GM23248 (cell line): ENCODE results near the gene WDR93. TPM values are rescaled to one million over a fixed set of nuclear protein-coding genes. Genes with fewer than 3 reads are reported as not detected.

Experiments
- DNase-seq: peaks from one replicate; pipeline ENCODE4 v3.0.0-alpha.2; 2015
- H2AFZ ChIP-seq: fragments of 200-600 bp; sonication (generic); 2 replicates; pipeline ENCODE4 v1.6.1; 2016; ENCODE audit warnings: antibody characterized with exemption
- H3F3A ChIP-seq: fragments of 200-600 bp; sonication (generic); 2 replicates; pipeline ENCODE4 v1.6.1; 2016; ENCODE audit warnings: mild to moderate bottlenecking, antibody characterized with exemption, mixed run types; ENCODE audit not compliant: insufficient read depth
- H3K27ac ChIP-seq: fragments of 200-600 bp; sonication (generic); 2 replicates; pipeline ENCODE4 v1.5.1; 2016; ENCODE audit warnings: mild to moderate bottlenecking
- H3K27me3 ChIP-seq: fragments of 200-600 bp; sonication (generic); replicated peaks from 2 replicates; pipeline ENCODE4 v1.6.1; 2016; ENCODE audit warnings: mild to moderate bottlenecking; ENCODE audit not compliant: insufficient read depth
- H3K36me3 ChIP-seq: fragments of 200-600 bp; sonication (generic); 2 replicates; pipeline ENCODE4 v1.6.1; 2016; ENCODE audit warnings: low read depth, mild to moderate bottlenecking
- H3K4me1 ChIP-seq: fragments of 200-600 bp; sonication (generic); 2 replicates; pipeline ENCODE4 v1.6.1; 2016; ENCODE audit warnings: mild to moderate bottlenecking; ENCODE audit not compliant: insufficient read depth
- H3K4me2 ChIP-seq: fragments of 200-600 bp; sonication (generic); one replicate; pipeline ENCODE4 v1.6.1; 2016; ENCODE audit warnings: mild to moderate bottlenecking; ENCODE audit not compliant: unreplicated experiment
- H3K4me3 ChIP-seq: fragments of 200-600 bp; sonication (generic); 2 replicates; pipeline ENCODE4 v1.5.1; 2016; ENCODE audit warnings: mild to moderate bottlenecking
- H3K79me2 ChIP-seq: fragments of 200-600 bp; sonication (generic); 2 replicates; pipeline ENCODE4 v1.6.1; 2016; ENCODE audit warnings: mild to moderate bottlenecking; ENCODE audit not compliant: insufficient read depth
- H3K9ac ChIP-seq: fragments of 200-600 bp; sonication (generic); 2 replicates; pipeline ENCODE4 v1.6.1; 2016; ENCODE audit warnings: mild to moderate bottlenecking
- H3K9me2 ChIP-seq: fragments of 200-600 bp; sonication (generic); 2 replicates; pipeline ENCODE4 v1.6.1; 2016; ENCODE audit warnings: mixed run types, mild to moderate bottlenecking, moderate library complexity; ENCODE audit not compliant: insufficient read depth
- H3K9me3 ChIP-seq: fragments of 200-600 bp; sonication (generic); one replicate; pipeline ENCODE4 v1.6.1; 2017; ENCODE audit warnings: low read depth
- H4K20me1 ChIP-seq: fragments of 200-600 bp; sonication (generic); 2 replicates; pipeline ENCODE4 v1.6.0; 2016; ENCODE audit not compliant: insufficient read depth
- EZH2 ChIP-seq: fragments of 200-600 bp; sonication (generic); IDR thresholded peaks from 2 replicates; pipeline ENCODE4 v1.6.1; 2018; ENCODE audit warnings: antibody characterized with exemption, mild to moderate bottlenecking; ENCODE audit not compliant: insufficient read depth, poor library complexity, severe bottlenecking
- EZH2phosphoT487 ChIP-seq: fragments of 200-600 bp; sonication (generic); IDR thresholded peaks from 2 replicates; pipeline ENCODE4 v1.6.1; 2018; ENCODE audit warnings: antibody characterized with exemption, moderate library complexity, mild to moderate bottlenecking, low read depth; ENCODE audit not compliant: insufficient read depth
- WGBS, 2 experiments: methylation state at CpG; one replicate each; pipeline ENCODE4 v1.1.6; 2015 to 2017; ENCODE audit warnings: low lambda C conversion rate in 2 of 2, low coverage in 1 of 2; ENCODE audit errors: missing lambda C conversion rate in 2 of 2; 5-methylcytosine and 5-hydroxymethylcytosine counted together
- in situ Hi-C: fragments of 300-500 bp; cut with MboI; formaldehyde crosslinking; loops from 2 replicates; pipeline ENCODE4 v1.15.0; 2020
- polyA plus RNA-seq: library from polyadenylated mRNA; unstranded; fragments of >200 nt; fragmentation: Nextera tagmentation; extraction: Ambion mirVana; gene quantifications from 2 replicates; pipeline ENCODE4 v1.2.1, GENCODE V29; 2016
- total RNA-seq: library from RNA; depleted of rRNA; stranded (reverse); fragments of >200 nt; shearing (Covaris generic); gene quantifications from 2 replicates; pipeline ENCODE4 v1.2.3, GENCODE V29; 2014

The WDR93 gene
- total and polyA plus RNA-seq, 2 experiments from 2014 or later, result 0.10 TPM; not detected in 1

DNA sequence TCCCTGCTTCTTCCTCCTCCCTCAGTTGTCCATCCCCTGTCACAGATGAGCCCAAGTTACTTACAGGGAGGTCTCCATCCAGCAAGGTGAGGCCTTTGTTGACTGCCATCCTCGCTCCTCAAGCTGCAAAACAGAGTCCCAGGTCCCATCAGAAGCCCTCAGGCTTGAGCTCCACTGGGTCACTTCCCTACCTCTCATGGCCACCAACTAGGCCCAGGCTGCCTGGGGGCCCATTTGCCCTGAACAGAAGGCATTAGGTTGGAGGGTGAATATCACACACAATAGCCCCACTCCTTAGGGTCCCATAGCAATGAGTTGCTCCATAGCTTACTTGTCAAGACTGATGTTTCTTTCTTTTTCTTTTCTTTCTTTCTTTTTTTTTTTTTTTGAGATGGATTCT is 13.2 kb upstream of the WDR93 start:
- H3K9ac ChIP-seq, result no peak overlapping the region
- H4K20me1 ChIP-seq, result no peaks in the 10 kb centered on the region
- H3K27ac ChIP-seq, result no peak overlapping the region
- H3K4me2 ChIP-seq, result no peak overlapping the region
- H3K27me3 ChIP-seq, result no peaks in the 10 kb centered on the region
- no peaks in the 10 kb centered on the region for H3K79me2 ChIP-seq
- no peaks in the 10 kb centered on the region for H3K9me2 ChIP-seq
- TF ChIP-seq EZH2, result no peak
- no peak for TF ChIP-seq EZH2phosphoT487
- 55 to 81% methylated on average over 1 of the region's 1 CpG for WGBS, 2 experiments
- DNase-seq, result no peak
- H3K4me3 ChIP-seq, result no peak overlapping the region
- peaks cover 28% of the 10 kb centered on the region for H3F3A ChIP-seq
- H3K9me3 ChIP-seq, result no peaks in the 10 kb centered on the region
- H3K4me1 ChIP-seq, result peaks cover 16% of the 10 kb centered on the region
- no peaks in the 10 kb centered on the region for H3K36me3 ChIP-seq
- in situ Hi-C loops, result no loop called here
- no peak overlapping the region for H2AFZ ChIP-seq

DNA sequence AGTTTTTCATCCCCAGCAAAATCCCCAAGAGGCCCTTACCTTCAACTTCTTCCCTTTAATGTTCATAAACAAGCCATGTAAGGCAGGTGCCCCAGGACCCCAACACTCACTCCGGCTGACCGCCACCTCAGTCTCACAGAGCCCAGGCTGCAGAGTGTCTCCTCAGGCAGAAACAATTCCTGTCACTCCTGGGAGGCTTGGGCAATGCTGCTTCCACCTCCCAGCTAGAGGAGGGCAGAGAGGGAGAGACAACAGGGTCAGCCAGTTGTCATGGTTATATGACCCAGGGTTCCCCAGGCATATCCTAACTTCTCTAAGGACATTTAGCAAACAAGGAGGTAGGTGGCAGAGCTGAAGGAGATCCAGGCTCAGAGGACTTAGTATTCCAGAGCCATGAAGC is 11.4 kb upstream of the WDR93 start, which contains the start of gene PLIN1:
Gene PLIN1, minus strand, starts transcription at position 156 of the 400 bp plus-strand sequence. CDS start 1,878 bp downstream, outside the sequence.
- Histone ChIP-seq H3F3A (peaks cover 28% of the 10 kb centered on the region), H3K27ac (no peak within 1 kb of the TSS), H3K9me2 (no peaks in the 10 kb centered on the region), H3K4me1 (peaks cover 16% of the 10 kb centered on the region), H2AFZ (no peak within 1 kb of the TSS), H3K36me3 (no peaks in the 10 kb centered on the region), H3K4me3 (no peak within 1 kb of the TSS), H3K79me2 (no peaks in the 10 kb centered on the region), H3K9ac (no peak within 1 kb of the TSS), H3K9me3 (no peaks in the 10 kb centered on the region), H4K20me1 (no peaks in the 10 kb centered on the region), H3K4me2 (no peak within 1 kb of the TSS), H3K27me3 (no peaks in the 10 kb centered on the region)
- in situ Hi-C loops, result no loop called here
- 88 to 97% methylated on average over 2 of the region's 2 CpGs for WGBS, 2 experiments
- TF ChIP-seq EZH2phosphoT487 (no peak), EZH2 (no peak)
- DNase-seq, result no peak

DNA sequence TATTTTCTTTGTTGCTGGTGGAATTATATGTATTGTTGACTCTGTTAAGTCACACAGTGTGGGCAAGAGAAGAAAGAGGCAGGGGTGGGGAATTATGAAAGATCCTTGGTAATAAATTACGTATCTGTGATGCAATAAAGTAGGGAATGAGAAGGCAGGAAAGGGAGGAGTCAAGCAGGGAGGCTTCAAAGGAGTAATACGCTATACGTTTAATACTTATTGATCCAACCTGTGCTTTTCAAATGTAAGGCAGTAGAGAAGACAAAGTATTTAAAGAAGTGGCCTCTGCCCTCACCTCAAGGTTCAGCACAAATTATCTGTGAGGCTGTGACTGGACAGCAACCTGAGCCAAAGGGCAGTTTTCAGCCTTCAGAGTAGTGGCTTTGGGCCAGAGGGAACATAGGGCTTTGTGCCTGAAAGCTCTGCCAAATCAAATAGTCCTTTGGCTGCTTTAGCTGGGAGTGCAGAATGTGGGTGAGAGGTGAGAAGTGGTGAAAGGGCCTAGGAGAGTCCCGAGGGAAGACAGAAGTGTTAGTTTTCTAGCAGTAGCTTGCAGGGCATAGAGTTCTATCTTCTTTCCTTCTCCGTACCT is 10.2 kb upstream of the WDR93 start:
- Histone ChIP-seq H4K20me1 (no peaks in the 10 kb centered on the region), H3K4me3 (no peak overlapping the region)
- peak; percentile 85 for DNase-seq

DNA sequence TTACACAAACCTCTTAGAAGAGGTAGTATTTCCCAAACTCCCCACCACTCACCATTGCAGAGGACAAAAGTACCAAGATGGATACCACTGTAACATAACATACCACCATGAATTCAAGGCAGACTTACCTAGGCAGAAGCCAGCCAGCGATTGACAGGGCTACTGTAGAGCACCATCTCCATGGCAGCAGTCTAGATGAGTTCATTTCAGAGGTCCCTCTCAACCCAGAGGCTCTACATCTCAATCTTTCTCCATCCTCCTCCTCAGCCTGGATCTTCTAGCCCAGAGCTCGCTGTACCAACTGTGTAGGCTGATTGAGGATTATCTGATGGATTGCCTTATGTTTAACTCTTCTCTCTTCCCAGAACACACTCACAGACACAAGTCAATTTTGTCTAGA is 9.5 kb upstream of the WDR93 start:
- Histone ChIP-seq H3K79me2 (no peaks in the 10 kb centered on the region), H2AFZ (no peak overlapping the region), H3F3A (peaks cover 28% of the 10 kb centered on the region), H3K4me2 (no peak overlapping the region), H3K4me3 (no peak overlapping the region), H3K27me3 (no peaks in the 10 kb centered on the region), H4K20me1 (no peaks in the 10 kb centered on the region), H3K9me3 (no peaks in the 10 kb centered on the region), H3K9ac (no peak overlapping the region), H3K27ac (no peak overlapping the region), H3K9me2 (no peaks in the 10 kb centered on the region), H3K36me3 (no peaks in the 10 kb centered on the region), H3K4me1 (peaks cover 16% of the 10 kb centered on the region)
- no peak for DNase-seq
- no peak for TF ChIP-seq EZH2phosphoT487
- no peak for TF ChIP-seq EZH2
- in situ Hi-C loops, result no loop called here
- WGBS, 2 experiments, result 84 to 92% methylated on average over 2 of the region's 2 CpGs

More for the DNA sequence above, 10.2 kb upstream of the WDR93 start:
- no peaks in the 10 kb centered on the region for H3K36me3 ChIP-seq
- H3K79me2 ChIP-seq, result no peaks in the 10 kb centered on the region
- no peaks in the 10 kb centered on the region for H3K27me3 ChIP-seq
- H3K9me3 ChIP-seq, result no peaks in the 10 kb centered on the region
- H3K9me2 ChIP-seq, result no peaks in the 10 kb centered on the region
- H3F3A ChIP-seq, result peaks cover 28% of the 10 kb centered on the region
- H2AFZ ChIP-seq, result no peak overlapping the region
- TF ChIP-seq EZH2phosphoT487 (no peak), EZH2 (no peak)
- peaks cover 16% of the 10 kb centered on the region for H3K4me1 ChIP-seq
- no peak overlapping the region for H3K9ac ChIP-seq
- H3K27ac ChIP-seq, result no peak overlapping the region
- in situ Hi-C loops, result no loop called here
- WGBS, 2 experiments, result 47 to 54% methylated on average over 5 of the region's 5 CpGs
- no peak overlapping the region for H3K4me2 ChIP-seq

DNA sequence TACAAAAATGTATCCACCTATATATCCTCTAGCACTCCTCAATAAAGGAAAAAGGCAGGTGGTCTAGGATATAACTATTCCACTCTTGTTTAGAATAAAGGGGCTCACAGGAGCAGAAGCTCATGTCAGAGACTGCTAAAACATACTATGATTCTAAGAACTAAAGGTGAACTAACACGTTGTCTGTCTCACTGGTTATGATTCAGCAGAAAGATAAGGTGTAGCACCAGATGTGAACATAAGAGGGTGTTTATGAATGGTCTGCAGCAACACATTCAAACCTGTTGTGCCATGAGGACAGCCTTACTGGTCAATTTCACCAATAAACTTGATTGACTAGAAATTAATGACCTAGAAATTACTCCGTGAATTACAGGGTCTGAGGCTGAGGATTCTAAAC is 4.6 kb upstream of the WDR93 start:
- DNase-seq, result no peak
- Histone ChIP-seq H3K79me2 (no peaks in the 10 kb centered on the region), H3K27ac (no peak overlapping the region), H2AFZ (no peak overlapping the region), H3K9me3 (no peaks in the 10 kb centered on the region), H3K4me1 (peaks cover 10% of the 10 kb centered on the region), H3K4me2 (no peak overlapping the region), H3K36me3 (no peaks in the 10 kb centered on the region), H4K20me1 (no peaks in the 10 kb centered on the region), H3K27me3 (no peaks in the 10 kb centered on the region), H3K9me2 (no peaks in the 10 kb centered on the region), H3K9ac (no peak overlapping the region), H3F3A (peaks cover 14% of the 10 kb centered on the region), H3K4me3 (no peak overlapping the region)
- TF ChIP-seq EZH2, result no peak
- no peak for TF ChIP-seq EZH2phosphoT487
- in situ Hi-C loops, result no loop called here
- 69 to 75% methylated on average over 2 of the region's 2 CpGs for WGBS, 2 experiments
